ENCODE measurements around the gene EXOC4. TPM values are rescaled to one million over a fixed set of nuclear protein-coding genes. Genes with fewer than 3 reads are reported as not detected.

EXOC4 gene
- total and polyA plus RNA-seq, 2 of the 13 experiments (the other 11 are each of a cell fraction or from before 2014, with no cell fraction given): 22.5 to 39.0 TPM

GRCh38 chr7:133794479-133794878 is 541.6 kb downstream of the EXOC4 start (continued):
- TF ChIP-seq MED1 (CRISPR knock-in tag; IDR thresholded peaks at IDR 0.05) (no peak), RFX3 (CRISPR knock-in tag; IDR thresholded peaks at IDR 0.05) (no peak), ZNF577 (CRISPR knock-in tag; IDR thresholded peaks at IDR 0.05; ENCODE audit: borderline replicate concordance, low read depth) (no peak), GTF2F1 (IDR thresholded peaks at IDR 0.05; ENCODE audit: low read length) (no peak), MNT (IDR thresholded peaks at IDR 0.05) (no peak), KLF15 (CRISPR knock-in tag; IDR thresholded peaks at IDR 0.05; ENCODE audit: borderline replicate concordance) (no peak), IKZF4 (CRISPR knock-in tag; IDR thresholded peaks at IDR 0.05; ENCODE audit: borderline replicate concordance, low read depth, not compliant biosample characterization) (no peak), PRDM4 (CRISPR knock-in tag; IDR thresholded peaks at IDR 0.05; ENCODE audit: borderline replicate concordance) (no peak), ZNF589 (CRISPR knock-in tag; conservative IDR thresholded peaks at IDR 0.05) (no peak), CHCHD3 (CRISPR knock-in tag; IDR thresholded peaks at IDR 0.05) (no peak), TCF7 (IDR thresholded peaks at IDR 0.05; ENCODE audit: low read depth) (no peak), SCMH1 (CRISPR knock-in tag; IDR thresholded peaks at IDR 0.05; ENCODE audit: borderline replicate concordance) (no peak), ZNF230 (CRISPR knock-in tag; IDR thresholded peaks at IDR 0.05) (no peak)

Data from HepG2 (cell line).